Calu3 (cell line): ENCODE results near the gene H2AZ2. TPM values are rescaled to one million over a fixed set of nuclear protein-coding genes. Genes with fewer than 3 reads are reported as not detected.
A peak's percentile ranks its signal among the peaks of the same experiment; 100 is the strongest.

ENCODE experiments used
- BruUV-seq: library from RNA; stranded (reverse); fragments of 400-500 nt; replicated peaks from 2 replicates; lab custom pipeline; 2021; lab: Mats Ljungman, UMichigan
- CTCF ChIA-PET: fragments of 300-600 bp; sonication (Branson Sonifier 250); formaldehyde crosslinking; loops from one replicate; lab custom pipeline; 2022; ENCODE audit warnings: antibody characterized with exemption; lab: Charles Lee
- DNase-seq: peaks from one replicate; pipeline ENCODE4 v3.0.0; 2022
- H3K27ac Mint-ChIP-seq: one replicate; pipeline ENCODE4 v1.8.0; 2022; ENCODE audit warnings: mixed read lengths; ENCODE audit not compliant: unreplicated experiment
- H3K27me3 Mint-ChIP-seq: one replicate; pipeline ENCODE4 v1.8.0; 2022; ENCODE audit warnings: mixed read lengths; ENCODE audit not compliant: unreplicated experiment
- H3K36me3 Mint-ChIP-seq: one replicate; pipeline ENCODE4 v1.8.0; 2022; ENCODE audit warnings: mild to moderate bottlenecking, moderate library complexity, mixed read lengths; ENCODE audit not compliant: insufficient read depth, unreplicated experiment
- H3K4me1 Mint-ChIP-seq: one replicate; pipeline ENCODE4 v1.8.0; 2022; ENCODE audit warnings: mild to moderate bottlenecking, low read depth, mixed read lengths; ENCODE audit not compliant: unreplicated experiment
- H3K4me3 Mint-ChIP-seq: one replicate; pipeline ENCODE4 v1.8.0; 2022; ENCODE audit warnings: mild to moderate bottlenecking, low read depth, moderate library complexity, mixed read lengths; ENCODE audit not compliant: unreplicated experiment
- H3K9me3 Mint-ChIP-seq: one replicate; pipeline ENCODE4 v1.8.0; 2022; ENCODE audit warnings: low read depth, mixed read lengths; ENCODE audit not compliant: unreplicated experiment
- CTCF ChIP-seq: fragments of 200-600 bp; IDR thresholded peaks from one replicate; pipeline ENCODE4 v1.8.0; 2022; ENCODE audit warnings: antibody characterized with exemption; ENCODE audit not compliant: unreplicated experiment
- intact Hi-C: fragments of 100-400 bp; cut with micrococcal nuclease; formaldehyde crosslinking; loops from one replicate; pipeline ENCODE4 v1.10.0; 2022; ENCODE audit not compliant: unreplicated experiment
- total RNA-seq: library from RNA; stranded (reverse); gene quantifications from 2 replicates; pipeline ENCODE4 v1.2.3, GENCODE V29; 2022

Gene H2AZ2
- total RNA-seq, 1 experiment from 2014 or later: 371 TPM

GRCh38 chr7:44893710-44894234 is 45.9 kb upstream of the H2AZ2 start:
- CTCF ChIA-PET: no interaction called here
- Mint-ChIP-seq H3K36me3 (no peaks in the 10 kb centered on the region), H3K27me3 (no peaks in the 10 kb centered on the region), H3K4me1 (no peaks in the 10 kb centered on the region), H3K27ac (no peak overlapping the region), H3K9me3 (no peaks in the 10 kb centered on the region), H3K4me3 (no peak overlapping the region)
- DNase-seq: no peak
- no peak for TF ChIP-seq CTCF
- intact Hi-C loops: no loop called here
- BruUV-seq: no TSS peak

- CTCF ChIA-PET: interaction anchor here (1.4 kb wide), 1 partner anchor 12 kb away, joined by 3 read pairs; no protein-coding TSS in a partner anchor
- no peaks in the 10 kb centered on the region for H3K36me3 Mint-ChIP-seq
- no peak overlapping the region for H3K4me3 Mint-ChIP-seq
- no peaks in the 10 kb centered on the region for H3K9me3 Mint-ChIP-seq
- DNase-seq: peak; percentile 21
- intact Hi-C loops: no loop called here
- no peaks in the 10 kb centered on the region for H3K27me3 Mint-ChIP-seq
- no peaks in the 10 kb centered on the region for H3K4me1 Mint-ChIP-seq
- no TSS peak for BruUV-seq
- no peak overlapping the region for H3K27ac Mint-ChIP-seq
- no peak for TF ChIP-seq CTCF
Observed at GRCh38 chr7:44891791-44892190, 43.9 kb upstream of the H2AZ2 start.

- Mint-ChIP-seq H3K9me3 (no peaks in the 10 kb centered on the region), H3K4me3 (no peak overlapping the region), H3K4me1 (no peaks in the 10 kb centered on the region), H3K36me3 (no peaks in the 10 kb centered on the region), H3K27me3 (no peaks in the 10 kb centered on the region), H3K27ac (no peak overlapping the region)
- no peak for DNase-seq
- no peak for TF ChIP-seq CTCF
- intact Hi-C loops: no loop called here
- CTCF ChIA-PET: interaction anchor here (1.4 kb wide), 1 partner anchor 12 kb away, joined by 3 read pairs; no protein-coding TSS in a partner anchor
- no TSS peak for BruUV-seq
Observed at GRCh38 chr7:44891372-44891771, 43.5 kb upstream of the H2AZ2 start.

GRCh38 chr7:44889086-44889781 is 41.3 kb upstream of the H2AZ2 start:
- Mint-ChIP-seq H3K4me3 (no peak overlapping the region), H3K36me3 (peaks cover 19% of the 10 kb centered on the region), H3K9me3 (no peaks in the 10 kb centered on the region), H3K27ac (no peak overlapping the region), H3K27me3 (no peaks in the 10 kb centered on the region), H3K4me1 (peaks cover 11% of the 10 kb centered on the region)
- CTCF ChIA-PET: no interaction called here
- BruUV-seq: no TSS peak
- no peak for DNase-seq
- TF ChIP-seq CTCF: no peak
- intact Hi-C loops: no loop called here
